HG03135 (cell line): Measurements from ENCODE around the gene CUL1.

ENCODE experiments used
- ATAC-seq: cut with Tn5 transposase; IDR thresholded peaks from one replicate; pipeline ENCODE4 v1.9.1; 2021; ENCODE audit warnings: mild to moderate bottlenecking, moderate library complexity; ENCODE audit not compliant: unreplicated experiment

CUL1 gene

DNA sequence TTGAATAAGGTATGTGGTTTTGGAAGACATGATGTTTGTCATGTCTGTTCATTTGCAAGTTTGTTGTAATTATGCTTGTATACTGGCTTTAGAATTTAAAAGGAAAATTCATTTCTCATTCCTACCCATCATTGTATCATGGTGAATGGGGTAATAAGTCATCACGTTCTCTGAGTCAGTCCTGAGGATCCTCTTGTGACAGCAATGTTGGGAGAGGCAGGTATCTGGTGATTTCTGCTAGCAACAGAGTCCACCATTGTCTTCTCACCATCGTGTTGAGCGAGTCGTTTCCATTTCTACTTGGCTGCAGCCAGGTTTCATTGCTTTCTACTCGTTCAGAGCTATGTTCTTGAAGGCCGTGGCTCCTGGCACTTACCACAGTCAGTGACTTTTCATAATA lies 16.3 kb downstream of the CUL1 start:
- no peak for ATAC-seq

DNA sequence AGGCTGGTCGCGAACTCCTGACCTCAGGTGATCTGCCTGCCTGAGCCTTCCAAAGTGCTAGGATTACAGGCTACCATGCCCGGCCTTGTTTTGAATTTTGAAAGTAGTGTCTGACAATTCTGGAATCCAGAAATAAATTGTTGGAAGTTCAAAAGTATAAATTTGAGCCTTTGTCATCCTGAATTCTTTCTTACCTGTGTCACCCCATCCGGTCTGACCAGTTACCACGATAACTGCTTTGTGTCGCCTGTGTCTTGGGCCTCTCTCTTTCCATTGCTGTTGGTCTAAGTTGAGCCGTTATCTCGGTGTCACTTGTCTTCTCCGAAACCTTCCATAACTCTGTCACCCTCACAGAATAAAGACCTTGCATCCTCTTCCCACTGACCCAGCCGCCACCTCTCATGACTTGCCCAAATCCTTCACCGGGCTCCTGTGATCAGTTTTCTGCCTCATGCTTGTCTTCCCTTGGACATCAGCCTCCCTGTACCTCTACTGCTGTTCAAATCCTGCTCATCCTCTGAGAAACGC lies 18.6 kb downstream of the CUL1 start:
- ATAC-seq, result no peak

DNA sequence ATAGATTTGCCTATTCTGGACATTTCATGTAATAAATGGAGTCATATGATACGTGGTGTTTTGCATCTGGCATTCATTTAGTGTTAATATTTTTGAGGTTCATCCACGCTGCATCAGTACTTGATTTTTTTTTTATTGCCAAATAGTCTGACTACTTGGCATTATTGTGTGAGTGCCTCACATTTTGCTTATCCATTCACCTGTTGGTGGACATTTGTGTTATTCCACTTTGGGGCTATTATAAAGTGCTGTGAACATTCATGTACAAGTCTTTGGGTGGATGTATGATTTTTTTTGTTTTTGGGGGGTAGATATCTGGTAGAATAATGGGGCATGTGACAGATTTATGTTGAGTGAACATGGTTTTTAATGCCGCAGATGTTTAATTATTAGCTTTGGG lies 19.7 kb downstream of the CUL1 start:
- no peak for ATAC-seq

DNA sequence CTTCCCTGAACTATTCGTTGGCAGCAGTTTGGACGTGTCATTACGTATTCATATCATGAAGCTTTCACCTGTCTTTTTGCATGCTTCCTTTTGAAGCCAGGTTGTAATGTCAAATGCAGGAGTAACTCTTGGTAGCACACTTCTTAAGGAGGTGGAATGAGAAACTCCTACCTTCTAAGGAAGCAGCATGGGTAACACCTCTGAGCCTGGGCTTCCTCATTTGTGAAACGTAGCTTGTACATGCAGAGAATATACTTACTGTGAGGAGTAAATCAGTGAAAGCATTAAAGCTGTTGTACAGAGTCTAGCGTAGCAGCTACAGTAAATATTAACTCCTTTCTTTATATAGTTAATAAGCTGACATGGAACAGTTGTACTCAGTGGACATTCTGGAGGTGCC lies 21.1 kb downstream of the CUL1 start:
- no peak for ATAC-seq

DNA sequence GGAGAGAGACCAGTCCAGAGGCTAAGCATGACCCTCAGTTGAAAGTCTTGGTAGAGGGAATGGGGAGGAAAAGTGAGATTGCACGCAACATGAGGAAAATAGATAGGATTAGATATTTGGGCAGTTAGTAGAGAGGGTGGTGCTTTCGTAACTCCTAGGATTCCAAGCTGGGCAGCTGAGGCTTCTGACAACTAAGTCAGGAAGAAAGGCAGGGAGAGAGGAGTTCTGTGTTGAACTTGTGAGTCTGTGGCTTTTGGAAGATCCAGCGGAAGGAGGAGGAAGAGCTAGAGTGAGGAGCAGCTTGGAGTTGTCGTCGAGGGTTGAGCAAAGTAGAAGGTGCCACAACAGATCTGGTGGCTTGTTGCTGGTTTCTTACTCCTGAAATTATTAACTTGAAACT lies 21.8 kb downstream of the CUL1 start:
- no peak for ATAC-seq

DNA sequence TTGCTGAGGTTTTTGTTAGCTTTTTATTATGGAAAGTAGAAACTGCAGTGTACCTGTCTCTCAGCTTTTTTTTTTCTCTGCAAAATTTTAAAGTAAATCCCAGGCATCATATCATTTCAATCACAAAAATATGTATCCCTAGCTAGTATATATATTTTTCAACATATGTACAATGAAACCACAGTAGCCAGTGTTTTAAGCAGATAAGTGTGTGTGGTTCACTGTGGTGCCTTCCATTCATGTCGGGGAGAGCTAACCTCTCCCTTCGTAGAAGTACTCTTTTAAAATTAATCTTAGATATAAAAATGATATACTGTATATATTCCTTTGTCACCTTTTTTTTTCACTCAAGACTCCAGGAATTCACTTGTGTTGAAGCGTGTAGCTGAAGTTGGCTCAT lies 22.7 kb downstream of the CUL1 start:
- no peak for ATAC-seq

DNA sequence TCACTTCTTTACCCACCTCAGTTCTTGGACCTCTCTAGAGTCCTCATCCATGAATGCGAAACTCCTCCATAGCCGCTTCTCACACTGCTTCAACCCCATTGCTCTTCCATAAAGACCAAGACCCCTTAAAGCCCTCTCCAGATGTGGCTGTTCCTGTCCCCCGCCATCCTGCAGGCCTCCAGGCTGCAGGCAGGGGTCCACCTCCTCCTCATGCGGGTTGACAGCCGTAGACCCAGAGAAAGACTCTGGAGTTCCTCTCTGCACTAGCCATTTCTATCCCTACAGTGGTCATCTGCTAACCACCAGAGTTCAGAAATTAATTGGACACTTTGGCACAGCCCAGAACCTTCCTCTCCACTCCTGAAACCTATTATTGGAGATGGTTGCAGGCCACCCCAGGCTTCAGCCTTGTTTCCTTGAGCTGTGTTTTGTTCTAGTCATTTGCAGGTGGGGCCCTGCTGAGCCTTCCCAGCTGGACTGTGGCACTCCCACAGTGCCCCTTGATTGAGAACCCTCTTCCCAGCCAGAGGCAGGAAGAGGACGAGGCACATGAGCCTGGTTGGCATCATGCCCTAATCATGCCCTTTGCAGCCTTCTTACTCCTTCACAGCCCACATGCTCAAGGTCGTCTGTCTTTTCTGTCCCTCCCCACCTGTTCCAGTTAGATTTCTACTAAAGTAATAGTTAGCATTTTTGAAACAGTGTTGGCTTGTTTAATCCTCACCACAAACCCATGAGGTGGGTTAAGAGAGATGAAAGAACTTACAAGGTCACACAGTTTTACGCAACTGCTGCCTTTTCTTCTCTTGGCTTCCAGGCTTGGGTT lies 23.9 kb downstream of the CUL1 start:
- no peak for ATAC-seq

DNA sequence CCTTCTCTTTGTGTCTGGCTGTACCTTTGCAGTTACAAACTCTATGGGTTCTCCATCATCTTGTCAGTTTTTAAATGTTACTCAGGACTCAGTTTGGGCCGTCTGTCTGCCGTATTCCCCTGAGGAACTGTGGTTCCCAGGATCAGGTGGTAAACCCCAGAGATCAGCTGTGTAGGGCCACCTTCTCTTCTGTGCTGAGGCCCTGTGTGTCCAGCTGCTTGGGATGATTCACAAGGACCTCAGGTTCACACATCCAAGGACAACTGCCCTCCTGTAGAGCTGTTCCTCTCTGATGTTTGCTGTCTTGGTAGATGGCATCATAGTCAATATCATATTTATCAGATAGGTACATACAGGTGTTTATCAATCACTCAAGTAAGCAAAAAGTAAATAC lies 24.5 kb downstream of the CUL1 start:
- ATAC-seq, result no peak

DNA sequence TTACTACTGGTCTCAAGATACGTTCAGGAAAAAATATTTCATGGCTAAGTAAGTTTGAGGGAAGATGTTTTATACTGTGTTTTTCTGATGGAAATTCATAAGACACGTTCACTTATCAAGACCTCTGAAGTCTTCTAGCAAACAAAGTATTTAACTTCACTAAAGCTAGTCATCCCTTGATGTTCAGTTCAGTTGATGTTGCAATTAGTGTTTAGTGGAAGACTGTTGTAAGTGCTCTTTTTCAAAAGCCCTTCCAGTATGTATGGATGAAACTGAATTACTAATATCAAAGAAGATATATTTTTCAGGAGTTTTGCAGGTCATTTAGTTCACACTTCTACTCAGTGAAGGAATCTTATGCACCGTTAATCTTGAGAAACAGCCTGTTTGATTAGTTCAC lies 25.1 kb downstream of the CUL1 start:
- ATAC-seq, result no peak

DNA sequence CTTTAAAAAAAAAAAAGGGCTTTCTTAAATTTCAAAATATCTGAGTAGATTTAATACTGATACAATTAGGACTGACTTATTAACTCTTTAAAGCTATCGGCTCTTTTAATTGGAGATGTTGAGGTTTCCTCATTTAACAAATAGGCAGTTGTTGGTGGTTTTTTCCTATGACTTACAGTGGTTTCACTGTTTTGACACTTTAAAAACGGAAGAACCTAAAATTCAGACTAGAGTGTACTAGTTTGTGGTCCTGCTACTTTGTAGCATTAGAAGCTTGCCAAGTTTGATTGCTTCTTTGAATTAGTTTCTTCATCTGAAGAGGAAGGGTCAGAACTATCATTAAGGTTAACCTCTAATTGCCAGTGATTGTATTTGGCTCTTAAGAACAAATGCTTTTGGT lies 27.7 kb downstream of the CUL1 start:
- no peak for ATAC-seq

DNA sequence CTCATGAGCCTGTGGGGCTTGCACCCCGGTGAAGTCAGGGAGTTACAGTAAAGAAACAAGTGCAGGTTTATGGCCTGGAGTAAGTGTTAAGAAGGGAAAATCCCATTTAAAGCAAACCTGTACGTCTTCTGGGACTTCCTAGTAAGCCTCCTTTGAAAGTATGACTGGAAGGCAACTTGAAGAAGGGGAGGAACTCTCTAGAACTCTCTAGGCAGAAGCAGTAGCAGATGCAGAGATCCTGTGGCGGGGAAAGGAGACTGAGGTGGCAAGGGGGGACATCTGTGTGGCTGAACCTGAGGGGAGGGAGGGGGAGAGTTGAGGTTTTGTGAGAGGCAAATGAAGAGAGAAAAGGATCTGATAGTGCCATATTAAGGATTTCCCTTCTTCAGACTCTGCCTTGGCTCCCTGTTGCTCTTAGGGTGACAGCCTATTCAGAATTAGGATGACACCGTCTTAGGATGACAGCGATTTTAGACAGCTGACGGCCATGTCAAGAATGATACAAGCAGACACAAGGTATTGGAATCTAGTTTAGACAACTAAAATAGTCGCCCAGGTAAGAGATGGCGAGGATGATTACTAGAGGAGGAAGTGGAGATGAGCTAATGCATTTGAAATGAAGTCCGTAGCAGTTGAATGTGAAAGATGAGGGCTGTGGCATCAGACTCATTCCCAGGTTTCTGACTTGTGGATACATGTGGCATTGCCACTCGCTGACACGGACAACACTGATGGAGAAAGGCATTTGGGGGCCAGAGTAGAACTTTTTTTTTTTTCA lies 29.0 kb downstream of the CUL1 start:
- no peak for ATAC-seq

DNA sequence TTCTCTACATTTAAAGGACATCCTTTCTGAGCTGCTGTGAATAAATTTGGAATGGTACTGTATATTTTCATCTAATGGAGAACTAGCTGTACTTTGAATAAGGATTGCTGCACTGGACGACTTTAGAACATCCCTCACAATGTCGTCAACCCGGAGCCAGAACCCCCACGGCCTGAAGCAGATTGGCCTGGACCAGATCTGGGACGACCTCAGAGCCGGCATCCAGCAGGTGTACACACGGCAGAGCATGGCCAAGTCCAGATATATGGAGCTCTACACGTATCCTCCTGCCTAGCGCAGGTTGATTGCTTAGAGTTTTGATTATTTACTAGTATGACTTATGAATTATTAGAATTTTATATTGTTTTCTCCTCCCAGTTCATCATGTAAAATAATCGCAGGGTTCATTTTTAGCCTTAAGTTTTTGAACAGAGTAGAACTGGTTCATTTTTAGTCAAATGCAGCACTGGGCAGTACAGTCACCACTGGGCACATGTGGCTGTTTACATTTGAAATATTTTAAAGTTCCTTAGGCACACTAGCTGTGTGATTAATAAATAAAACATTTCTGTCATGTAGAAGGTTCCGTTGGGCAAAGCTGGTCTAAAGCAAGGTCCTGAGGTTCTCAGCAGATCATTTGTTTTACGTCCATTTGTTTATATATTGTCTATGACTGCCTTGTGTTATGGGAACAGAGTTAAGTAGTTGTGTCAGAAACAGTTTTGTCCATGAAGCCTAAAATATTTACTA lies 31.5 kb downstream of the CUL1 start:
- ATAC-seq, result no peak

DNA sequence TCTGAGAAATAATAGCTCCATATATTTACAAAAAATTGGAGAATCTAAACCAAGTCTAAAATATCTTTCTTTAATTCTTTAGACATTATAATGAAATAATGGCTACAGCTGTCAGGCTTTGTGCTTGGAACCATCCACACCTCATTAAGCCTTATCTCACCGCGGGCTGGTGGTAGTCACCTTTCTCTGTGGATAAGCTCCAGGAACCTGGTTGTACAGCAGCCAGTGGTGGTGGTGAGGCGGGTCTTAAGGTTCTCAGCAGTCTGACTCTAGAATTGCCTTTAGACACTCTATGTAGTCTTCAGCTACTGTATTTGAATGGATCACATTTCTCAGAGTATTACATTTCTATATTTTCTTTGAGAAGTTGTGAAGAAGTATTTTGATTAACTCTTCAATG lies 34.2 kb downstream of the CUL1 start:
- no peak for ATAC-seq

DNA sequence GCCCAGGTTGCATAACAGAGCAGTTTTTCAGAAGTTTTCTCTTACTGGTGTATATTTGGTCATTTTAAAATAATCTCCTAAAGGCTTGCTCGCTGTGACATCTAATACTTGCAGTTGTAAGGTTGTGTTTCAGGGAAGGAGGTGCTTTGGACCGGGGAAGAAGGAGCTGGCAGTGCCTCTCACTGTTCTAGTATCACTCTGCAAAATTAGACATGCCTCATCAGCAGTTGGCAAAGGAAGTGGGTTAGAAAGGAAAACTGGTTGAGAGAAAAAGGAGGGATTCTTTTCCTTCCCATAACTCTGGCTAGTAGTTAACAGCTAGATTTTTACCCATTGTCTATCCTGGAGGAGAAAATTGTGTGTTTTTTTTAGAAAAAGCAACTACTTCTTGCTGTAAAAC lies 34.8 kb downstream of the CUL1 start:
- ATAC-seq, result no peak

DNA sequence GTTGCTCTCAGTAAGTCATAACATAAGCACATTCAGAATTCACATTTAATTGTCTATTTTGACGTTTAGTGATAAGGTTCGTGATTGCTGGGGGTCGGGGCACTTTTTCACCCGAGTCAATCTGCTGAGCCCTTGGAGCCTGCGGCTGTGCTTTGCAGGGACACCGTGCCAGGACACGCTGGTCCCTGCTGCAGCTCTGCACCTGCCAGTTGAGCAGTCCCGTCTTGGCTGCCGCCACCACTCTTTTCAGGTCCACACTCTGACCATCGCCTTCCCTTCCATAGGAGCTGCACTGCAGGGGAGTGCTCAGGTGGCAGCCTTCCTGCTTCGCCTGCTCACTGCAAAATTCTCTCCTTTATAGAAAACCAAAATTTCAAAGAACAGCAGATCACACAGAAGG lies 36.4 kb downstream of the CUL1 start:
- no peak for ATAC-seq

DNA sequence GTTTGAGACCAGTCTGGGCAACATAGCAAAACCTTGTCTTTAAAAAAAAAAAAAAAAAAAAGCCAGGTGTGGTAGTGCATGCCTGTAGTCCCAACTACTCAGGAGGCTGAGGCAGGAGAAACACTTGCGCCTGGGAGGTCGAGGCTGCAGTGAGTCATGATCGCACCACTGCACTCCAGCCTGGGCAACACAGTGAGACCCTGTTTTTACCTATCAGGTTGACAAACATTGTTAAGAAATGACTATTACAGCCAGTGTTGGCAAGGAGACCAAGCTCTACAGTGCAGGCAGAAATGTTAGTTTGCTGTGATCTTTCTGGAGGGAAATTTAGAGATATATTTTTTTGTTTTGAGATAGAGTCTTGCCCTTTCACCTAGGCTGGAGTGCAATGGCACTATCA lies 37.3 kb downstream of the CUL1 start:
- ATAC-seq, result no peak

DNA sequence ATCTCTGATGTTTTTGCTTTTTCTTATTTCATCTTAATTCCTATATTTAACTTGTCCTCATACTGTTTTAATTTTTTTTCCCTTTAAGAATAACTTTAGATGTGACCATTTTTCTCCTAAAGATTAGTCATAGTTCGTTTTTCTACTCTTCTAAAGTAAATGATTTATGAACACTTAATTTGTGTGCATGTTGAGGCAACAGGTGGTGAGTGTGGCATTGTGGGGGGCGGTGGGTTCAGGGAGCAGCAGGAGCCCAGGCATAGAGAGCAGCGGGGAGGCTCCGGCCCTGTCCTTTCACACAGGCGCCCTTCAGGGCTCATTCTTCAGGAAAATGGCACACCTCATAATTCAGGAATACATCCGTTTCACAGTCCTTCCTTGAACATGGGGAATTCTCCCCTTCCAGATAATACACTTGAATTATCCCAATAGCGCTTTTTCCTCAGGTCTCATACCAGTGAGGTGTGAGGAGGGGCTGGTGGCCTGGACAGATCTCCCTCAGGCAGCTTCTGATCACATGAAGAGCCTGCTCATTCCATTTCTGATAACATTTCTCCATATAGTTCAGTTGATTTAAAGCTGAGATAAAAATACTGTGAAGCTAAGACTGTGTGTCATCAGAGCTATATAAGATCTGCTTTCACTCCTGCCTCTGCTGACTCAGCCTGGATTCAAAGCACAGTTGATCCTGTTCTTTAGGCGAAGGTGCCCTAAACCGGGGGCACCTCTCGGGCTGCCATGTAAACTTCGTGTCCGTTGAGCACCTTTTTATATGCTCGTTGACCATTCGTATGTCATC lies 40.2 kb downstream of the CUL1 start:
- ATAC-seq, result no peak

DNA sequence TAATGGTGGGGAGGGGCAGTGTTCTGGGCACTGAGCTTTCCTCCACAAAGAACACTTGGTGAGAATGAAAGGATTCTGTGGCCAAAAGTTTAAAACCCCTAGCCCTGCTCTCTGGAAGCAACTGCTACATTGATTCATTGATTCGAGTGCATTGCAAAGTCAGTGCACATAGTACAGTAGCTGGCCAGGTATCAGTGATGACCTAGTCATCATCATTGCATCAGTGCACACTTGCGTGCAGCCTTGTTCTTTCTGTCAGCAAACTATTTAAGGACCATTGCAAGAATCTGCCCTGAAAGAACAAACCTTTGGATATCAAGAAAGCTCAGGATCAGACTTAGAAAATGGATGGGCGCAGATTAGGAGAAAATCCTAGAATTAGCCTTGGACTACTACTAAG lies 47.4 kb downstream of the CUL1 start:
- no peak for ATAC-seq

DNA sequence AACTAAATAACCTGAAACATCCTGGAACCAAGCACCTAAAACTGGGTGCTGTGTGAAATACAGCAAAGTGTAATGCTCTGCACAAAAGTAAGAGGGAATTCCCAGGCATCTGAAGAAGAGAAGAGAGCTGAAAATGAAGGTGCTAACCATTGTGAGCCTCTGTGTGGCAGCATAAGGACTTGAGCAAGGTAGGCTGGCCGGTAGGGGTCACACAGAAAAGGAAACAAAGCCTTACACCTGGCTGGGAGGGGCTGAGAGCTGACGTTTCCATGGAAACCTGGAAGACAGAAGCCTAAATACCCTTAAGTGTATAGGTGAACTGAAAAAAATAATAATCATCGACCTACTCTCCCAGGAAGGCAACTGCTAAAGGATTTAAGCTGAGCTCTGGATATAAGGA lies 48.6 kb downstream of the CUL1 start:
- ATAC-seq, result no peak

DNA sequence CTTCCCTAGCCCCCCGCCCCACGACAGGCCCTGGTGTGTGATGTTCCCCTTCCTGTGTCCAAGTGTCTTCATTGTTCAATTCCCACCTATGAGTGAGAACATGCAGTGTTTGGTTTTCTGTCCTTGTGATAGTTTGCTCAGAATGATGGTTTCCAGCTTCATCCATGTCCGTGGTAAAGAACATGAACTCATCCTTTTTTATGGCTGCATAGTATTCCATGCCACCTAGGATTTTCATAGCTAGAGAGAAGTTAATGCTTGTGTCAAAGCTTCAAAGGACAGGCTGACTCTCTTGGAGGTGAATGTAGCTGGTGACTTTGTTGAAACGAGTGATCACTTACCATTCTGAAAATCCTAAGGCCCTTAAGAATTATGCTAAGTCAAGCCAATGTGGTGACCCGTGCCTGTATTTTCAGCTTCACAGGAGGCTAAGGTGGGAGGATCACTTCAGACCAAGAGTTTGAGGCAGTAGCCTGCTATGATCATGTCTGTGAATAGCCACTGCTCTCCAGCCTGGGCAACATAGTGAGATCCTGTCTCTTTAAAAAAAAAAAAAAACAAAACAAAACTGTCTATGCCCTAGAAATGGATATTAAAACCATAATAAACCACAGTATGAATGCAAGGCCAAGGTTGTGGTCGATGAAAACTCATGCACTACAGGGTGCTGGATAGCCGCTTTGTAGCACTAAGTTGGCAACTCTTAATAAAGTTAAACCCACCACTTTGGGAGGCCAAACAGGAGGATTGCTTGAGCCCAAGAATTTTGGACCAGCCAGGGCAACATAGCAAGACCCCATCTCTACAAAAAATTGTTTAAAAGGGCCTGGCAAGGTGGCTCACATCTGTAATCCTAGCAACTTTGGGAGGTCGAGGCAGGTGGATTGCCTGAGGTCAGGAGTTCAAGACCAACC lies 52.0 kb downstream of the CUL1 start:
- no peak for ATAC-seq
